GM21825 (cell line): ENCODE results near the gene HDDC3.

Source experiments
- ATAC-seq: cut with Tn5 transposase; IDR thresholded peaks from one replicate; pipeline ENCODE4 v1.9.1; 2021; ENCODE audit warnings: mild to moderate bottlenecking, moderate library complexity; ENCODE audit not compliant: unreplicated experiment

Gene HDDC3, protein sequence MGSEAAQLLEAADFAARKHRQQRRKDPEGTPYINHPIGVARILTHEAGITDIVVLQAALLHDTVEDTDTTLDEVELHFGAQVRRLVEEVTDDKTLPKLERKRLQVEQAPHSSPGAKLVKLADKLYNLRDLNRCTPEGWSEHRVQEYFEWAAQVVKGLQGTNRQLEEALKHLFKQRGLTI

DNA sequence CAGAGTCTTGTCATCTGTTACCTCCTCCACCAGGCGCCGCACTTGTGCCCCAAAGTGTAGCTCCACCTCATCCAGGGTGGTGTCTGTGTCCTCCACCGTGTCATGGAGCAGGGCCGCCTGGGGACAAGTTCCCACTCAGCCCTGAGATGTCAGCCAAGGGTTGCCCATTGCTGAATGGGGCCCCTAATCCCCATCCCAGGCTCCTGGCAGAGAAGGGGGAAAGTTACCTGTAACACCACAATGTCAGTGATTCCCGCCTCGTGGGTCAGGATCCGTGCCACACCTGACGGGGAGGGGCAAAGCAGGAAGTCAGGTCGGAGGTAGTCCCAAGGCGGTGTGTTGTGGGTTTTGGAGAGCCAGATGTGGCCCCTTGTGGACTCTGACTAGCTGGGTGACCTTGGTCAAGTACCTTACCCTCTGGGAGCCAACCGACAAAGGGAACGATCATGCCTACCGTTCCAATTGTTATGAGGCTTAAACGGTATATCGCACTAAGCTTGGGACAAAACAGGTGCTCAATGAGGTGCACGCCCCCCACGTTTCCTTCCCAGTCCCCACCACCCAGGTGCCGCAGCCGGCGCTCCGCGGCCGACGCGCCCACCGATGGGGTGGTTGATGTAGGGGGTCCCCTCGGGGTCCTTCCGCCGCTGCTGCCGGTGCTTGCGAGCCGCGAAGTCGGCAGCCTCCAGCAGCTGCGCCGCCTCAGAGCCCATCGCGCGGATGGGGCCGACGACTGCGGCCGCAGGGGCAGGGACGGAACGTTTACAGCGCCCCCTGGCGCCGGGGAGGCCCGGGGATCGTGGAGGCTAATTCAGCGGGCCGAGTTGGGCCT lies at the start of gene HDDC3:
HDDC3 (minus strand) TSS at position 722 of the 832 bp plus-strand sequence; CDS start at position 713, 9 bp downstream.
- peak; percentile 46 for ATAC-seq

DNA sequence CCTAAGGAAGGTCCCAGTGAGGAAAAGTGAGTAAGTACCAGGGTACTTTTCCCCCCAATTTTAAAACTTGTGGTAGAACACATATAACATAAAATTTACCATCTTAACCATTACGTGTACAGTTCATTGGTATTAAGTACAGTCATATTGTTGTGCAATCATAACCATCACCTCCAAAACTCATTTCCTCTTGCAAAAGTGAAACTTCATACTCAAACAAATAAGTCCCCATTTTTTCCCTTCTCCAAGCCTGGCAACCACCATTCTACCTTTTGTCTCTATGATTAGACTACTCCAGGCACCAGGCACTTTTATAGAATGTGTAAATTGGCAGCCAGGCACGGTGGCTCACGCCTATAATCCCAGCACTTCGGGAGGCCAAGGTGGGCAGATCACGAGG lies 49.8 kb upstream of the HDDC3 start:
- ATAC-seq = peak; percentile 38

DNA sequence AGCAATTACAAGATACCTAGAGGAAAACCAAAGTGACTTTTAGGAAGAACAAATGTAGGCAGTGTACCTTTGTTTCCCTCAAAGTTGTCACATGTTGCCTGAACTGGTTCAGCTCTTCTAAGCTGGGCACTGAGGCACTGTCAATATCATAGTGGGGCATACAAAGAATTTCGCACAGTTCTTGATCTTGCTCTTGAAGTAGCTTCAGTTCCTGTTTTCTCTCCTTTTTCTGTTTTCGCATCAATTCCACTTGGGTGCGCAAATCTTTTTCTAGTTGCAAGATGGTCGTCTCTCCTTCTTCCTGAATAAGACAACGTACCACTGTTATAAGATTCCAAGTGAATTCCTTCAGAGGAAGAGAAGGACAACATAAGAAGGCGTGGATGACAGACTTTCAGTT lies 49.3 kb upstream of the HDDC3 start:
- peak; percentile 73 for ATAC-seq

DNA sequence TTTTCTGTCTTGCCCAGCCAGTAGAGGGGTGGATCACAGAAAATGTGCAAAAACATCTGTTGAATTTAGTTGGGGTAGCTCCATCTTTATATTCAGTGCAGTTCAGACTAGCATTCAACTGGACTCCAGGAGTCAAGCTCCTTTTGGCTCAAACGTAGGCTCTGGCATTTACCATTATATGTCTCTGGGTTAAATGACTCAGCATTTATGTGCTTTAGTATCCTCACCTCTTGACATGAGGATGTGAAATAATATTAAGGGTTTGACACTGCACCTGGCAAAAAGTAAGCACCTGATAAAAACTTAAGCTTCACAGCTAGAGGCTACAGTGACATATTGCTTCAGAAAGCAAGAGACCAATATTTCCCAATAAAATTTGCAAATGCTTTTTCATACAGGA lies 47.2 kb upstream of the HDDC3 start:
- ATAC-seq = no peak

DNA sequence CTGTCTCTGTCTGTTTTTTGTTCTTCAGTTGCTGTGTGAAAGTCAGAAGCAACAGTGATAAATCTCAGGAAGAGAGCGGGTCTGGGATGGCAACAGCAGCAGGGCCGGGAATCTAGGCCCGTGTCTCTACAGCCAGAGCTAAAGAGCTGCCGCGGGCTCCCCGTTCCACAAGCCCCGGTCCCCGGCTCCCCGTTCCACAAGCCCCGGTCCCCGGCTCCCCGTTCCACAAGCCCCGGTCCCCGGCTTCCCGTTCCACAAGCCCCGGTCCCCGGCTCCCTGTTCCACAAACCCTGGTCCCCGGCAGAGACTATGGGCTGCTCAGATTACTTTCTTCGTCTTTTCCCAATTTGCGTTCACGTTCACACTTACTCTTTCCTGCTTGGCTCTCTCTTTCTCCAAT lies 41.9 kb upstream of the HDDC3 start:
- no peak for ATAC-seq

DNA sequence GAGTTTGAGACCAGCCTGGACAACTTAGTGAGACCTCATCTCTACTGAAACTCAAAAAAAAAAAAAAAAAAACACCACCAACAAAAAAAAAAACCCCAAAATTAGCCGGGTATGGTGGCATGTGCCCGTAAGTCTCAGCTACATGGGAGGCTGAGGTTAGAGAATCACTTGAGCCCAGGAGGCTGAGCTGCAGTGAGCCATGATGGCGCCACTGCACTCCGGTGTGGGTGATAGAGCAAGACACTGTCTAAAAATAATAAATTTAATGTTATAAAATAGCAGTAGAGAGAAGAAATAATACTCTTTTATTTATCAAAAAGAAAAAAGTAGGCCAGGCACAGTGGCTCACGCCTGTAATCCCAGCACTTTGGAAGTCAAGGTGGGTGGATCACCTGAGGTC lies 39.8 kb upstream of the HDDC3 start:
- no peak for ATAC-seq

DNA sequence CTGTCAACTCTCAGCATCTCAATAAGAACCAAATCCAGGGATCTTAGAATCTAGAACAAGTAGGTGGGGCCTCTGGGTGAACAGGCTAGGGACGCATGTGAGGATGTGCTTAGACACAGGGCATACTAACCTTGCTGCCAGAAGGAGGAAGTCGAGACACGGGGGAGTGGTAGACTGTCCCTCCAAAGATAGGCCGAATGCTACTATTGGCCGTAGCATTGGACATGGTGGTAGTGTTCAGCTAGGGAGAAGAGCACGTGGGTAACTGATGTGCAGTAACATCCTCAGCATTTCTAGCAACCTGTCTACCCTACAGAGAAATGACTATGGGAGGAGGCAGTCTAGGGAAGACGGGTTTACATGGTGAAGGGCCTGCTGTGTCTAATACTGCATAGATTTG lies 37.9 kb upstream of the HDDC3 start:
- ATAC-seq = no peak

DNA sequence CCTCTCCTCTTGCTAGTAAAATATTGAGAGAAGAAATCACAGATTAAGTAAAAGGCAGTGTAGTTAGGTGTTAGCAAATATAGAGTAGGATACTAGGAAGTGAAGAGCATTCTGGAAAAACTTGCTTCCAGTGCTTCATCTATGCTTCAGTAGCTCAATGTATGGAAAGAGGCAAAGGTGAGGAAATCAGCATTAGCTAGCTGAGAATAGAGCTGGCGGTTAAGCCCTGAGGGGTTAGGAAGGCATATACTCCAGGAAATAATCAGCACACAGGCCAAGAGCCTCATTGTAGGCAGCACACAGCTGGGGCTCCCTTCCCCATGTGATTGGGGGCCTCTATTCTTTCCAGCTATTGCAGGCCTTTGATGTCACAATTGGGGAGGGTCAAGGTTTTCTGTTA lies 36.1 kb upstream of the HDDC3 start:
- ATAC-seq = no peak

DNA sequence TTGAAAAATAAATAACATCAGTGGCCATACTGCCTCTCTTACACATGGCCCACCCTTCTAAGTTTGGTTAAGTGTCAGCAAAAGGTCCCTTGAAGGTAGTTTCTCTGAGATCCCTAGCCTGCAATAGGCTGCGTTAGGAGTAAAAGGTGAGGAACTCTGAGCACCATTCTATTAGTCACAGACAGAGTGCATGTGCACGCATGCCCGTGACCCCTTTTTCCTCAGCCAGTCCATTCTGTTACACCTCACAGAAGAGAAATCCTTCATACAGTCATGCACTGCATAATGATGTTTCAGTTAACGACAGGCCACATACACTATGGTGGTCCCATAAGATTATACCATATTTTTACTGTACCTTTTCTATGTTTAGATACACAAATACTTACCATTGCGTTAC lies 34.9 kb upstream of the HDDC3 start:
- ATAC-seq = no peak

DNA sequence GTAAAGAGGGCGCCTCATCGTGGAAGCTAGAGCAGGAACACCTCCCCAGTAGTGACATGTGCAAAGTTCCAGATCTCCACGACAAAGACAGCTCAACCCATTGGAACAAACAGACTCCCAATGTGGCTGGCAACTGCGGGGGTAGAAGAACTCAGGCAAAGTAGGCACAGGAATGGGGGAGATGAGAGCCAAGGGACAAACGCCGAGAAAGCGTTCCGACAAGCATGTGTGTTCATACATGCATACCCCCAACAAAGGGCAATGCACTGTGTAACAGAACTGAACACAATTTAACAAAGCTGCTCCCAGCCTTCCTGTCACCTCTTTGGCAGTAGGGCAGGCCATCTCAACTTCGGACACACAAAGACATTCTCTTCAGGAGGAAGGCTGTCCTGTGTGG lies 33.9 kb upstream of the HDDC3 start:
- no peak for ATAC-seq

DNA sequence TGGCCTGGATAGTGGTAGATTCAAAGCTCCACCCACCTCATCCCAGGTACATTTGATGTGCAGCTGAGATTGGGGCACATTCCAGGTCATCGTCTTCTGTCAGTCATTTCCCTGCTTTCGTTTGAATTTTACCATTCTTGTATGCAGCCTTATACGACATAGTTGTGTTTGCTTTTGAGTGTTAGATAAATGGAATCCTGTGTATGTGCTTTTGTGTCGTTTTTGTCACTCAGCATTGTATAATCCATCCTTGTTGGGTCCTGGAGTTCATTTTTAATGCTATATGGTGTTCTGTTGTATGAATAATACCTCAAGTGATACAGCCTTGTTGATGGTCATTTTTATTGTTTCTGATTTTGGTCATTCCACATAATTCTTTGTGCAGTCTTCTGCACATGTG lies 29.7 kb upstream of the HDDC3 start:
- no peak for ATAC-seq

DNA sequence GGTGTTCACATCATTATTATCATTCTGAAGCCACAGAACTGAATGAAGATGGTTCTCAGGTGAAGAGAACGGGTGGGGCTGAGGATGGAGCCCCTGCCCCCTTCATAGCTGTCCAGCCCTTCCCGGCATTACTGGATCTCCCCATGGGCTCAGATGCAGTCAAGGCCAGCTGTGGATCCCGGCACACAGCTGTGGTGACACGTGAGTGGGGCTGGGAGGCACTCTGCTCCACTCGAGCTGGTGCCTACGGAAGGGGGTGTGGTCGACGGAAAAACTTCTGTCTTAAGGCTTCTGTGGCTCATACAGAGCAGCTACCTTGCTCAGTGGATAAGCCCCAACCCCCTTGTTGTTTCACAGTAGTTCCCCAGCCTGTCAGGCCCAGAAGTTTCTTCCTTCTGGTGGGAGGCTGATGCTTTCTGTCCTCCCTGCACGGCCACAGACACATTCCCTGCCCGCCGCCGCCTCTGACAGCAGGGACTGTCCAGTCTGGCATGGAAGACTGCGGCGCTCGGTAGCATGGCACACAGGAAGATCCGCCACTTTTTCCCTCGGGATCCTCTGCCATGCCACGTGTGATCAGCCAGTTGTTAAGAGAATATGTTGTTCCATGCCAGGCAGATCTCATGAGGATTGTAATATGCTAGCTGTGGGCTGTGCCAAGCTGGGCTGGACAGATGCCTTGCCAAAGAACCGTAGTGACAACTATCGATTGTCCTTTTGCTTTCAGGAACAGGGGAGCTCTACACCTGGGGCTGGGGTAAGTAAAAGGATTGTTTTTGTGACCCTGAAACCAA lies 28.1 kb upstream of the HDDC3 start:
- no peak for ATAC-seq

DNA sequence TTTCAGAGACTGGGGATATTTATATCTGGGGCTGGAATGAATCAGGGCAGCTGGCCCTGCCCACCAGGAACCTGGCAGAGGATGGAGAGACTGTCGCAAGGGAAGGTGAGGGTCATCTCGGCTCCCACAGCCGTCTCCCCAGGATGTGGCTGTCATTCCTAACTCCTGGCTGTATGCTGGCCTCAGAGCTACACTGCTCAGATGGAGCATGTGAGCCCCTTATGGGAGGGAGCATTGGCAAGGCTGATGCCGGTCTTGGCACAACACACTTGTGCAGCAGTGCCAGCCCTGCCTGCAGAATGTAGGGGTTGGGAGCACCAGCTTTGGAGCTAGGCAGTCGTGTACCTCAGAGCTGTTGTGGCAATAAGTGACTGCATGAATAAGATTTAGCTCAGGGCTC lies 27.5 kb upstream of the HDDC3 start:
- no peak for ATAC-seq

DNA sequence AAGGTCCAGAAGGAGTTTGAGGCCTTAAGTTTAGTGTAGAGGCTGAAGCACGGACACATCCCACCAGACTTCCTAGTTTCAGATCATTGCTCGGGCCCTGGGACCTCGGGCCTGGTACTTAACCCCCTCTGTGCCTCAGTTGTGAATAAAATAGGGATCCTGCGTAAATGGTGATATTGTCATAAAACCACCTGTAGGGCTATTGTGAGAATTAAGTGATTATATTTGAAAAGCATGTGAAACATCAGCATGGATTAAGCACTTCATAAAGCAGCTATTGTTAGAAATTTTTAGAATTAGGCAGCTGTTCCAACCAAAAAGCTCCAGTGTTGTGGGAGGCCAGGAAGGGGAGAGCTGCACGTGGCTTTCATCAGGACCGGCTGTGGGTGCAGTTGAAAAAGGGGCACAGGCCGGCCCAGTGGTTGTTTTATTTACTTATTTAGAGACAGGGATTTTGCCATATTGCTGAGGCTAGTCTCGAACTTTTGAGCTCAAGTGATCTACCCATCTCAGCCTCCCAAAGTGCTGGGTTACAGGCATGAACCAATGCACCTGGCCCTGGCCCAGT lies 26.8 kb upstream of the HDDC3 start:
- no peak for ATAC-seq

DNA sequence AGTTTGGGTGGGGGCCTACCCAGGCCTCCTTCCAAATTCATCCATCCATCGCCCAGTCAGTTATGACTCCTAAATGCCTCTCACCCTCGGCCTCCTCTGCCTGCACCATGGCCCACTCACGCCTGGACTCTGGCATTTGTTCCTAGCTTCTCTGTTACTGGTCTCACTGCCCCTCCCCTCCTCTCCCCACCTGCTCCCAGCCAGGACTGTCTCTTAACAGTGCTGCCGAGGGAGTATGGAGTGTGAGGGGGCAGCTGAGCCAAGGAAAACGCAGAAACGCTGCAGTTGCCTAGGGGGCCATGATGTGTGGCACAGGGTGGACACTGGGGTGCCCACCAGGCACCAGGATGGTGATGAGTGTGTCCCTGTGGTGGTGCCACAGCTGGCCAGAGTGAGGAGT lies 25.4 kb upstream of the HDDC3 start:
- ATAC-seq = no peak

DNA sequence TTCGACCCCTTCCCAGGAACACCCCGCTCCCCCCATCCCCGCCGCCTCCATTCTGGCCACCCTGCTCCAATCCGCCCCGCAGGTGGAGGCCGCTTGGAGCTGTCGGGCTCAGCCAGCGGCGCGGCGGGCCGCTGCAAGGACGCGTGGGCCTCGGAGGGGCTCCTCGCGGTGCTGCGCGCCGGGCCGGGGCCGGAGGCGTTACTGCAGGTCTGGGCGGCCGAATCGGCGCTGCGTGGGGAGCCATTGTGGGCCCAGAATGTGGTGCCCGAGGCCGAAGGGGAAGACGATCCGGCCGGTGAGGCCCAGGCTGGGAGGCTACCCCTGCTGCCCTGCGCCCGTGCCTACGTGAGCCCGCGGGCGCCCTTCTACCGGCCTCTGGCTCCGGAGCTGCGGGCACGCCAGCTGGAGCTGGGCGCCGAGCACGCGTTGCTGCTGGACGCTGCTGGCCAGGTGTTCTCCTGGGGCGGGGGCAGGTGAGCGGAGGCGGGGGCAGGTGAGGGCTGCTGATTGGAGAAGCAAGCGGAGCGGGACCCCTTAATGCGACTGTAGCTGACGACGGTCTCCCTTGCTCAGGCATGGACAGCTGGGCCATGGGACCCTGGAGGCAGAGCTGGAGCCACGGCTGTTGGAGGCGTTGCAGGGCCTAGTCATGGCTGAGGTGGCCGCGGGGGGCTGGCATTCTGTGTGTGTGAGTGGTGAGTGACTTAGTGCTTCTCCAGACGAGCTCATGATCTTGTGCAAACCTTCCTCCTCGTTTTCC lies 24.9 kb upstream of the HDDC3 start:
- ATAC-seq = no peak

DNA sequence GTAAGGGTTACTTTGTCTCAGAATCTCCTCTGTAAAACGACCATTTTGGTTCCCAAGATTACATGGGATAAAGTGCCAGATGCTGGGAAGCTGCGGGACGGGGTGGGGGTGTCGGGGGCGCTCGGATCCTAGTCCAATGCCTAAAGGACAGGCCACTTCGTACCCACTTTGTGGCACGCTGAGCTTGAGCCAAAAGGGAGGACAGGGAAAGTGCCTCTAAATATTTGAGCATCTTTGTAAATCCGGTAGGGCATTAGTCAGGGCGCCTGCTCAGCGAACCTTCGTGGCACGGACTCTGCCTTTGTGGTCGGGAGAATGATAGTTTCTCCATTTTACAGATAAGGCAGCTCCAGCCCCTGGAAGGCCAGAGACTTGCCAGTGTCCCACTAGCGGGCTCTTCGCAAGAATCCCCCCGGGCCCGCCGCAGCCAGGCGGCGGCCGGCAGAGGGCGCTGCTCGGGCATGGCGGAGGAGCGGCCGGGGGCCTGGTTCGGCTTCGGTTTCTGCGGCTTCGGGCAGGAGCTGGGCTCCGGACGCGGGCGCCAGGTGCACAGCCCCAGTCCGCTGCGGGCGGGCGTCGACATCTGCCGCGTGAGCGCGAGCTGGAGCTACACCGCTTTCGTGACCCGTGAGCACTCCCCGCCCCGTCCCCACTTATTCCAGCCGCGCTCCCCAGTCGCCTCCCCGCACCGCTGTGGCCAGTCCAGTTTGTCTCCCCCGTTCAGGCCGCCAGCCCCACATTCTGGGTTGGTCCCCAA lies 24.1 kb upstream of the HDDC3 start:
- peak; percentile 26 for ATAC-seq

DNA sequence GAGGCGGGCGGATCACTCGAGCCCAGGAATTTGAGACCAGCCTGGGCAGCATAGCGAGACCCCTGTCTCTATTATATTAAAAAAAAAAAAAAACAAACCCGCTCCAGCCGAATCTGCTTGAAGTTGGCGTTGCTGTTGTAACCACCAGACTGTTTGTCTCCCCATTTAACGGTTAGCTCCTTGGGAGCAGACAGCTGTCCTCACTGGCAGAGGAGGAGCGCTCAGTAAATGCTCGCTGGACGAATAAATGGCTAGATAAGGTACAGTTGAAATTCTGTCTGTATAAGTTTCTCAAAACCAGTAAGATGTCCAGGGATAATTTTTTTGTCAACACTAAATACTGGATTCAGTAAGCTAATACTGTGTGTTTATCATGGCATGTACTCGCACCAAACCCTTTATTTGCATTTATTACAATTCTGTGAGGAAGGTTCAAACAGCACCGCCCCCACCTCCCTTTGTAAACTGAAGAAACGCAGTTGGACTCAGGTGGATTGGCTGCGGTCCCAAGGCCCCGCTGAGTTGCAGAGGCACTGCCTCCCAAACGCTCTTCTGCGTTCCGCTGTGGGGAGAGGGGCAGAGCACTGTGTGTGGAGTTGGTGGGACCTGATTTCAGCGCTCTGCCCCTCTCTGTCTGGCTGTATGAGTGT lies 23.4 kb upstream of the HDDC3 start:
- ATAC-seq = no peak
